ENCODE results near the gene GDF15. TPM values are rescaled to one million over a fixed set of nuclear protein-coding genes. Genes with fewer than 3 reads are reported as not detected.

GDF15 gene
- total RNA-seq, 1 experiment from 2014 or later = 15.1 TPM

- H2AFZ ChIP-seq = no peak overlapping the region
- no peak for DNase-seq
- peaks cover 5% of the 10 kb centered on the region; the same call in 1 of the 2 replicates for H4K20me1 ChIP-seq (ENCODE audit: insufficient read depth)
- peaks cover 7% of the 10 kb centered on the region; the same call in 1 of the 2 replicates for H3K4me1 ChIP-seq (replicated peaks; ENCODE audit: insufficient read depth)
- H3K27ac ChIP-seq = no peak overlapping the region
- peaks cover 8% of the 10 kb centered on the region; the same call in 1 of the 2 replicates for H3K79me2 ChIP-seq (ENCODE audit: low read depth)
- BruUV-seq (replicated peaks) = no TSS peak
- CTCF ChIA-PET = no interaction called here
- TF ChIP-seq CTCF (conservative IDR thresholded peaks at IDR 0.05) (no peak), EZH2 (IDR thresholded peaks at IDR 0.05; ENCODE audit: low read depth) (no peak)
- no peaks in the 10 kb centered on the region for H3K9me2 ChIP-seq (ENCODE audit: insufficient read depth)
- H3F3A ChIP-seq (ENCODE audit: insufficient read depth, low read depth) = peaks cover 30% of the 10 kb centered on the region; the same call in 1 of the 2 replicates
- no peaks in the 10 kb centered on the region for H3K27me3 ChIP-seq (ENCODE audit: insufficient read depth, low read depth)
- no peaks in the 10 kb centered on the region; the same call in 1 of the 2 replicates for H3K36me3 ChIP-seq (ENCODE audit: low read depth)
- H3K9me3 ChIP-seq (ENCODE audit: insufficient read depth, low read depth) = no peaks in the 10 kb centered on the region
- POLR2A ChIA-PET (ENCODE audit: unreplicated experiment) = no interaction called here
- no peak overlapping the region for H3K4me3 ChIP-seq
- no peak overlapping the region for H3K4me2 ChIP-seq
- intact Hi-C loops (cut with micrococcal nuclease; ENCODE audit: unreplicated experiment) = no loop called here
These were observed 46.5 kb downstream of the GDF15 start for GRCh38 chr19:18432275-18433014.

GRCh38 chr19:18433015-18433691, 47.2 kb downstream of the GDF15 start:
- intact Hi-C loops (cut with micrococcal nuclease; ENCODE audit: unreplicated experiment) = no loop called here
- Histone ChIP-seq H3K79me2 (ENCODE audit: low read depth) (peaks cover 8% of the 10 kb centered on the region; the same call in 1 of the 2 replicates), H3F3A (ENCODE audit: insufficient read depth, low read depth) (peaks cover 34% of the 10 kb centered on the region; the same call in 1 of the 2 replicates), H3K27ac (no peak overlapping the region), H3K9me3 (ENCODE audit: insufficient read depth, low read depth) (no peaks in the 10 kb centered on the region), H3K4me1 (replicated peaks; ENCODE audit: insufficient read depth) (peaks cover 8% of the 10 kb centered on the region; the same call in 1 of the 2 replicates), H3K27me3 (ENCODE audit: insufficient read depth, low read depth) (no peaks in the 10 kb centered on the region), H3K4me3 (no peak overlapping the region), H3K9me2 (ENCODE audit: insufficient read depth) (no peaks in the 10 kb centered on the region), H2AFZ (no peak overlapping the region), H3K4me2 (no peak overlapping the region), H4K20me1 (ENCODE audit: insufficient read depth) (peaks cover 5% of the 10 kb centered on the region; the same call in 1 of the 2 replicates), H3K36me3 (ENCODE audit: low read depth) (no peaks in the 10 kb centered on the region; the same call in 1 of the 2 replicates)
- POLR2A ChIA-PET (ENCODE audit: unreplicated experiment) = no interaction called here
- BruUV-seq (replicated peaks) = no TSS peak
- CTCF ChIA-PET = no interaction called here
- no peak for TF ChIP-seq EZH2 (IDR thresholded peaks at IDR 0.05; ENCODE audit: low read depth)
- no peak for TF ChIP-seq CTCF (conservative IDR thresholded peaks at IDR 0.05)
- DNase-seq = no peak

- H3K4me2 ChIP-seq = no peak overlapping the region
These were observed 47.9 kb downstream of the GDF15 start for GRCh38 chr19:18433735-18434398.

More at GRCh38 chr19:18433735-18434398, 47.9 kb downstream of the GDF15 start:
- Histone ChIP-seq H3K9me3 (ENCODE audit: insufficient read depth, low read depth) (no peaks in the 10 kb centered on the region), H4K20me1 (ENCODE audit: insufficient read depth) (peaks cover 5% of the 10 kb centered on the region; the same call in 1 of the 2 replicates), H3K9me2 (ENCODE audit: insufficient read depth) (no peaks in the 10 kb centered on the region), H3K4me1 (replicated peaks; ENCODE audit: insufficient read depth) (peaks cover 15% of the 10 kb centered on the region), H2AFZ (no peak overlapping the region), H3K79me2 (ENCODE audit: low read depth) (peaks cover 8% of the 10 kb centered on the region; the same call in 1 of the 2 replicates), H3K27me3 (ENCODE audit: insufficient read depth, low read depth) (no peaks in the 10 kb centered on the region), H3K27ac (no peak overlapping the region), H3K4me3 (no peak overlapping the region), H3F3A (ENCODE audit: insufficient read depth, low read depth) (peaks cover 42% of the 10 kb centered on the region), H3K36me3 (ENCODE audit: low read depth) (no peaks in the 10 kb centered on the region; the same call in 1 of the 2 replicates)
- intact Hi-C loops (cut with micrococcal nuclease; ENCODE audit: unreplicated experiment) = no loop called here
- DNase-seq = no peak
- TF ChIP-seq EZH2 (IDR thresholded peaks at IDR 0.05; ENCODE audit: low read depth) = no peak
- TF ChIP-seq CTCF (conservative IDR thresholded peaks at IDR 0.05) = no peak
- ChIA-PET CTCF (no interaction called here), POLR2A (ENCODE audit: unreplicated experiment) (no interaction called here)
- TSS peak; percentile 62 for BruUV-seq (replicated peaks)

Data from PC-9 (cell line).